H1 (cell line): ENCODE data around the gene GGT6. TPM values are rescaled to one million over a fixed set of nuclear protein-coding genes. Genes with fewer than 3 reads are reported as not detected.

Source experiments
- CTCF ChIA-PET: fragments of 300-600 bp; sonication (Branson Sonifier 250); formaldehyde crosslinking; loops from one replicate; lab custom pipeline; 2021; ENCODE audit not compliant: partially characterized antibody; lab: Charles Lee
- POLR2A ChIA-PET: fragments of 300-600 bp; sonication (Branson Sonifier 250); formaldehyde crosslinking; loops from one replicate; lab custom pipeline; 2021; ENCODE audit warnings: inconsistent platforms; ENCODE audit not compliant: partially characterized antibody; lab: Charles Lee
- DNase-seq, 2 experiments: peaks; one replicate each; pipeline versions ENCODE4 v3.0.0 to v3.0.0-alpha.2; 2010 to 2022; ENCODE audit warnings: low spot score in 2 of 2, low read depth in 1 of 2, mixed read lengths in 1 of 2
- FAIRE-seq: peaks from 2 replicates; lab custom pipeline; 2011; peaks lifted over from hg19 to GRCh38; lab: Jason Lieb, UNC
- H2AFZ ChIP-seq: 2 replicates; pipeline ENCODE4 v1.8.1; 2012; ENCODE audit warnings: low read length, inconsistent platforms
- H2AK5ac ChIP-seq: 2 replicates; pipeline ENCODE4 v1.6.1; 2013; ENCODE audit warnings: low read depth, low read length
- H2BK120ac ChIP-seq: replicated peaks from 2 replicates; pipeline ENCODE3; 2013; ENCODE audit warnings: low read depth, low read length, inconsistent platforms
- H2BK12ac ChIP-seq: 2 replicates; pipeline ENCODE4 v1.6.1; 2013; ENCODE audit warnings: low read depth, low read length
- H2BK15ac ChIP-seq: 2 replicates; pipeline ENCODE4 v1.6.1; 2013; ENCODE audit warnings: low read length
- H2BK20ac ChIP-seq: 2 replicates; pipeline ENCODE4 v1.6.1; 2013; ENCODE audit warnings: low read length
- H2BK5ac ChIP-seq: 2 replicates; pipeline ENCODE4 v1.6.1; 2013; ENCODE audit warnings: low read depth, low read length
- H3K14ac ChIP-seq: 2 replicates; pipeline ENCODE4 v1.6.1; 2013; ENCODE audit warnings: inconsistent platforms; ENCODE audit not compliant: insufficient read length
- H3K18ac ChIP-seq: 2 replicates; pipeline ENCODE4 v1.6.1; 2013; ENCODE audit warnings: low read length; ENCODE audit errors: extremely low read depth
- H3K23ac ChIP-seq: 2 replicates; pipeline ENCODE4 v1.6.1; 2013; ENCODE audit warnings: inconsistent platforms; ENCODE audit not compliant: insufficient read length
- H3K23me2 ChIP-seq: 2 replicates; pipeline ENCODE4 v1.6.1; 2013; ENCODE audit warnings: low read depth, low read length
- H3K27ac ChIP-seq: 2 replicates; pipeline ENCODE4 v1.6.1; 2011; ENCODE audit warnings: low read depth, low read length, inconsistent platforms
- H3K27me3 ChIP-seq, 4 experiments: replicated peaks in 1 of 4; 1 replicate in 1 of 4; 2 replicates in 3 of 4; pipeline versions ENCODE4 v1.6.1 to v1.8.1; 2011 to 2013; ENCODE audit warnings: low read length in 3 of 4, mild to moderate bottlenecking in 3 of 4, inconsistent platforms in 2 of 4, mixed read lengths in 2 of 4, moderate library complexity in 1 of 4; ENCODE audit not compliant: control insufficient read depth in 3 of 4, insufficient read depth in 3 of 4; ENCODE audit errors: extremely low read depth in 1 of 4
- H3K36me3 ChIP-seq, 4 experiments: 2 replicates each; pipeline versions ENCODE4 v1.6.1 to v1.8.1; 2011 to 2013; ENCODE audit warnings: mild to moderate bottlenecking in 4 of 4, low read length in 3 of 4, moderate library complexity in 2 of 4, control low read depth in 1 of 4, inconsistent platforms in 1 of 4; ENCODE audit not compliant: insufficient read depth in 4 of 4, control insufficient read depth in 2 of 4
- H3K4ac ChIP-seq: replicated peaks from 2 replicates; pipeline ENCODE3; 2013; ENCODE audit warnings: low read length, low read depth, mixed read lengths, inconsistent platforms; ENCODE audit not compliant: insufficient read length
- H3K4me1 ChIP-seq, 4 experiments: replicated peaks in 1 of 4; 1 replicate in 1 of 4; 2 replicates in 3 of 4; pipeline versions ENCODE4 v1.6.1 to v1.8.1; 2011 to 2013; ENCODE audit warnings: low read length in 3 of 4, inconsistent platforms in 2 of 4, mixed read lengths in 1 of 4; ENCODE audit not compliant: insufficient read depth in 4 of 4, control insufficient read depth in 3 of 4
- H3K4me2 ChIP-seq, 2 experiments: 2 replicates each; pipeline versions ENCODE4 v1.6.1 to v1.8.1; 2011 to 2013; ENCODE audit warnings: low read depth in 2 of 2, low read length in 2 of 2, control low read depth in 1 of 2, inconsistent platforms in 1 of 2, mild to moderate bottlenecking in 1 of 2; ENCODE audit not compliant: insufficient read depth in 1 of 2
- H3K4me3 ChIP-seq, 4 experiments: fragments of 200-600, 300-600 bp in 1 of 4; sonication (generic), shearing (Covaris generic), sonication (Bioruptor Twin) in 1 of 4; 2 replicates each; pipeline versions ENCODE4 v1.5.1 to v1.8.1; 2011 to 2016; ENCODE audit warnings: low read length in 4 of 4, low read depth in 3 of 4, control low read depth in 2 of 4, inconsistent platforms in 2 of 4, mild to moderate bottlenecking in 2 of 4, mixed read lengths in 1 of 4, moderate library complexity in 1 of 4; ENCODE audit not compliant: insufficient read depth in 2 of 4; ENCODE audit errors: extremely low read depth in 1 of 4
- H3K56ac ChIP-seq: replicated peaks from 2 replicates; pipeline ENCODE3; 2013; ENCODE audit warnings: low read depth, mild to moderate bottlenecking, mixed read lengths, low read length, inconsistent platforms; ENCODE audit not compliant: insufficient read length
- H3K79me1 ChIP-seq: 2 replicates; pipeline ENCODE4 v1.6.1; 2013; ENCODE audit warnings: low read depth, low read length, control low read depth
- H3K79me2 ChIP-seq, 2 experiments: 2 replicates each; pipeline versions ENCODE4 v1.6.1 to v1.8.1; 2012 to 2013; ENCODE audit warnings: low read length in 2 of 2, mild to moderate bottlenecking in 2 of 2, inconsistent platforms in 1 of 2; ENCODE audit not compliant: insufficient read depth in 2 of 2, control insufficient read depth in 1 of 2
- H3K9ac ChIP-seq, 4 experiments: replicated peaks in 1 of 4; 1 replicate in 1 of 4; 2 replicates in 3 of 4; pipeline versions ENCODE4 v1.6.1 to v1.8.1; 2011 to 2013; ENCODE audit warnings: low read depth in 3 of 4, low read length in 3 of 4, control low read depth in 2 of 4, mild to moderate bottlenecking in 2 of 4, moderate library complexity in 2 of 4, inconsistent platforms in 1 of 4; ENCODE audit errors: extremely low read depth in 1 of 4
- H3K9me3 ChIP-seq, 2 experiments: 2 replicates each; pipeline versions ENCODE4 v1.6.1 to v1.8.1; 2012 to 2013; ENCODE audit warnings: mild to moderate bottlenecking in 2 of 2, moderate library complexity in 2 of 2, control low read depth in 1 of 2, inconsistent platforms in 1 of 2, low read depth in 1 of 2, low read length in 1 of 2, mixed read lengths in 1 of 2; ENCODE audit not compliant: insufficient read depth in 2 of 2
- H4K20me1 ChIP-seq, 2 experiments: replicated peaks in 1 of 2; 2 replicates each; pipeline versions ENCODE3 to v1.8.1; 2011 to 2013; ENCODE audit warnings: inconsistent platforms in 2 of 2, low read length in 2 of 2, mild to moderate bottlenecking in 1 of 2; ENCODE audit not compliant: insufficient read depth in 2 of 2, control insufficient read depth in 1 of 2
- H4K5ac ChIP-seq: 2 replicates; pipeline ENCODE4 v1.6.1; 2013; ENCODE audit warnings: low read length, low read depth, mixed read lengths, inconsistent platforms; ENCODE audit not compliant: insufficient read length
- H4K8ac ChIP-seq: 2 replicates; pipeline ENCODE4 v1.8.0; 2013; ENCODE audit warnings: mild to moderate bottlenecking, moderate library complexity, low read length, inconsistent platforms; ENCODE audit not compliant: insufficient read depth; ENCODE audit errors: extremely low read depth
- H4K91ac ChIP-seq: replicated peaks from 2 replicates; pipeline ENCODE3; 2013; ENCODE audit warnings: low read length, mixed read lengths, inconsistent platforms; ENCODE audit not compliant: insufficient read length
- BACH1 ChIP-seq: IDR thresholded peaks from 2 replicates; pipeline ENCODE4 v1.6.1; 2012; ENCODE audit warnings: low read length, improper control_type of control experiment
- CBX5 ChIP-seq: fragments of 300-800, 300-1000 bp; sonication (generic); IDR thresholded peaks from 2 replicates; pipeline ENCODE4 v1.7.1; 2016; ENCODE audit warnings: antibody characterized with exemption, low read length, low read depth
- CEBPB ChIP-seq: IDR thresholded peaks from 2 replicates; pipeline ENCODE4 v1.6.1; 2012; ENCODE audit warnings: low read depth, low read length
- CHD1 ChIP-seq: IDR thresholded peaks from 2 replicates; pipeline ENCODE4 v1.6.1; 2012; ENCODE audit warnings: low read depth, low read length, improper control_type of control experiment
- E2F6 ChIP-seq: IDR thresholded peaks from 2 replicates; pipeline ENCODE4 v1.6.1; 2012; ENCODE audit warnings: inconsistent platforms
- GTF2F1 ChIP-seq: IDR thresholded peaks from 2 replicates; pipeline ENCODE4 v1.6.1; 2012; ENCODE audit warnings: low read depth, low read length, improper control_type of control experiment, borderline replicate concordance
- KDM5A ChIP-seq: fragments of 200-600 bp; IDR thresholded peaks from 2 replicates; pipeline ENCODE4 v1.7.1; 2012; ENCODE audit warnings: mild to moderate bottlenecking, low read length, inconsistent platforms, mixed read lengths
- NANOG ChIP-seq: IDR thresholded peaks from 2 replicates; pipeline ENCODE4 v1.6.1; 2011; ENCODE audit warnings: low read length, low read depth, mild to moderate bottlenecking, inconsistent platforms; ENCODE audit not compliant: insufficient read depth, poor library complexity, severe bottlenecking
- SIRT6 ChIP-seq: IDR thresholded peaks from one replicate; pipeline ENCODE4 v1.7.1; 2012; ENCODE audit warnings: low read length, inconsistent platforms
- SP1 ChIP-seq: IDR thresholded peaks from 2 replicates; pipeline ENCODE4 v1.6.1; 2011; ENCODE audit warnings: low read depth, low read length
- USF2 ChIP-seq: IDR thresholded peaks from 2 replicates; pipeline ENCODE4 v1.6.1; 2011; ENCODE audit warnings: low read length, improper control_type of control experiment
- YY1 ChIP-seq: IDR thresholded peaks from 2 replicates; pipeline ENCODE4 v1.6.1; 2011; ENCODE audit warnings: low read depth, mild to moderate bottlenecking, low read length
- WGBS, 2 experiments: shearing (Covaris generic) in 1 of 2; methylation state at CpG; one replicate each; pipeline versions ENCODE4 v1.1.6 to v1.1.7; 2013 to 2015; ENCODE audit warnings: low lambda C conversion rate in 2 of 2, mixed read lengths in 2 of 2, inconsistent platforms in 1 of 2, low coverage in 1 of 2, missing lambda C conversion rate in 1 of 2; ENCODE audit not compliant: insufficient replicate concordance in 2 of 2, insufficient coverage in 1 of 2, insufficient read length in 1 of 2; ENCODE audit errors: extremely low coverage in 1 of 2, missing lambda C conversion rate in 1 of 2; 5-methylcytosine and 5-hydroxymethylcytosine counted together
- polyA plus RNA-seq, 7 experiments: library from polyadenylated mRNA; depleted of rRNA in 3 of 7; stranded (reverse) in 5 of 7; unstranded in 2 of 7; fragments of >200 nt in 5 of 7; fragments of 200-250 nt in 2 of 7; gene quantifications; 1 replicate in 5 of 7; 2 replicates in 1 of 7; 4 replicates in 1 of 7; pipeline versions ENCODE4 v1.2.1 to v1.2.3, GENCODE V29; 2011 to 2013; ENCODE audit warnings: missing spikeins in 2 of 7, mixed read lengths in 2 of 7
- total RNA-seq: library from RNA; stranded (reverse); fragmentation: NEBNext Ultra II Directional; extraction: Animal tissue kit (Norgen Biotek cat#: 25700); gene quantifications from 2 replicates; pipeline ENCODE4 v1.2.1, GENCODE V29; 2021

Gene GGT6
- total and polyA plus RNA-seq, 2 of the 8 experiments (the other 6 are each of a cell fraction or from before 2014, with no cell fraction given), result 0.18 TPM; not detected in 1

GRCh38 chr17:4597975-4598374 lies 37.6 kb upstream of the GGT6 start:
- Histone ChIP-seq H3K27me3 (0 out of 7 replicates have a peak, but pooled peaks cover 0 to 2% (median 0%) of the 10 kb centered on the region in 4 experiments), H3K4me1 (peaks cover 4 to 32% (median 23%) of the 10 kb centered on the region in 4 experiments), H3K9me3 (no peaks in the 10 kb centered on the region), H3K27ac (no peak overlapping the region), H3K23me2 (peaks cover 2% of the 10 kb centered on the region; the same call in 1 of the 2 replicates), H2AFZ (no peak overlapping the region), H4K8ac (peak overlapping the region; percentile 82; the same call in 1 of the 2 replicates), H3K9ac (no peak overlapping the region; a peak in 1 of 7 replicates), H4K91ac (peak overlapping the region; percentile 67), H3K36me3 (no peaks in the 10 kb centered on the region), H2BK120ac (peak overlapping the region; percentile 51), H3K23ac (no peak overlapping the region), H2BK12ac (peak overlapping the region; percentile 39; the same call in 1 of the 2 replicates), H2BK15ac (no peak overlapping the region), H3K14ac (no peak overlapping the region), H2BK20ac (0 out of 2 replicates have a peak overlapping the region, but pooled peaks have one; percentile 61), H3K56ac (no peak overlapping the region), H2BK5ac (peak overlapping the region; percentile 63; the same call in 1 of the 2 replicates), H3K4ac (peak overlapping the region; percentile 33), H4K5ac (no peak overlapping the region), H2AK5ac (no peak overlapping the region), H4K20me1 (no peaks in the 10 kb centered on the region), H3K4me3 (no peak overlapping the region), H3K4me2 (no peak overlapping the region), H3K79me2 (no peaks in the 10 kb centered on the region), H3K79me1 (no peaks in the 10 kb centered on the region), H3K18ac (peak overlapping the region; percentile 48; the same call in 1 of the 2 replicates)
- 91% methylated on average over 13 of the region's 13 CpGs; no CpG with 5 or more reads in 1 of the 2 experiments for WGBS, 2 experiments
- no peak for DNase-seq
- CTCF ChIA-PET, result interaction anchor here (0.6 to 10.1 kb wide), 9 partner anchors 9 to 93 kb away, joined by 3 to 77 read pairs (median 4); partner anchors contain the start of gene SMTNL2
- POLR2A ChIA-PET, result interaction anchor here (0.8 to 2.1 kb wide), 10 partner anchors 10 to 71 kb away, joined by 3 to 8 read pairs (median 4); partner anchors contain the start of gene SMTNL2
- no peak for FAIRE-seq
- TF ChIP-seq CHD1 (no peak), KDM5A (no peak), GTF2F1 (no peak), YY1 (no peak), SP1 (no peak), USF2 (no peak), E2F6 (no peak), NANOG (no peak), SIRT6 (no peak), CEBPB (no peak), BACH1 (no peak), CBX5 (no peak)
